GM12874 (cell line): ENCODE results near the gene C19orf81.

Experiments
- CTCF ChIP-seq: IDR thresholded peaks from 2 replicates; pipeline ENCODE4 v1.5.1; 2011; ENCODE audit warnings: low read depth, mild to moderate bottlenecking, control low read depth, low read length, moderate library complexity; ENCODE audit not compliant: insufficient read depth

The C19orf81 gene

GRCh38 chr19:50629801-50630200 lies 19.4 kb upstream of the C19orf81 start:
- TF ChIP-seq CTCF, result no peak

GRCh38 chr19:50632151-50632835 lies 17.0 kb upstream of the C19orf81 start:
- 0 out of 2 replicates have a peak, but pooled peaks have one; percentile 1 for TF ChIP-seq CTCF

- TF ChIP-seq CTCF, result no peak
Measured at GRCh38 chr19:50633359-50633758, 15.9 kb upstream of the C19orf81 start.

- TF ChIP-seq CTCF, result no peak
Measured at GRCh38 chr19:50633973-50634372, 15.3 kb upstream of the C19orf81 start.

- TF ChIP-seq CTCF, result no peak
Measured at GRCh38 chr19:50636317-50637085, 12.7 kb upstream of the C19orf81 start.

GRCh38 chr19:50638600-50638999 lies 10.6 kb upstream of the C19orf81 start:
- no peak for TF ChIP-seq CTCF

GRCh38 chr19:50639121-50640112 lies 9.8 kb upstream of the C19orf81 start, which contains the start of gene SYT3:
SYT3 (minus strand) TSS chr19:50639881; CDS start chr19:50637411, 2,470 bp downstream.
- TF ChIP-seq CTCF, result no peak
